ENCODE results near the gene SERPINB7.
"Not testable (repeated sequence)": the region's sequence is repeated elsewhere in the genome, so short reads cannot be mapped to it uniquely, and the experiment has no call there.

Gene SERPINB7

DNA sequence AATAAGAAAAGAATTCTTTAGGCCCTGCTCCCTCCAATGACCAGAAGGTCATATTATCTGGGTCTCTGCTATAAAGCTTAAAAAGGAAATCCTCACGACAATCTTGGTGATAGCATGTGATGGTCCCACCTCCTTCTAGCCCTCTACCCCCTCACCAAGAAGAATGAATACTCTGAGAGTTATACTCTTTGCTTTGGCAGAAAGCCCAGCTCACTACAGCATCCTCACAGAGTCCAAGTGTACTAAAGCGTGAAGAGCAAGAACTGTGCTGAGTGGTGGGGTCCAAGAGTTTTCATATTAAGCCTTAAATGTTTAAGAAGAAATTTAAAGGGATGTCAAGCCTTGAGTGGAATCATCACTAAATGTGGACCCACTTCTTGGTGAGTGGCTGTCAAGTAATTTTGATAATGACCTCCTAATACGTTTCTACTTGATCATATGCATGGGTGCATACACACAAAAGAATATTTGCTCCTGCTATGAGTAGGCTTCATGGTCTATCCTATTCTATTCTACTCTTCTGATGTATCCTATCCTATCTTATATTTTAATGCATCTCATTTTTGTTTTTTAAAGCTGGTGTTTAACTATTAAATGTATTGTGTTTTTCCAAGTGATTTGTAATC, 16.5 kb upstream of the SERPINB7 start:
- H3K36me3 ChIP-seq (ENCODE audit: control insufficient read depth, insufficient read depth, low read length) = no peaks in the 10 kb centered on the region
- no peak overlapping the region for H3K4me3 ChIP-seq (replicated peaks; ENCODE audit: low read depth, low read length)
- DNase-seq (ENCODE audit: extremely low read depth, insufficient read length) = no peak
- TF ChIP-seq CTCF (IDR thresholded peaks at IDR 0.05; ENCODE audit: insufficient read depth, low read length, poor library complexity, severe bottlenecking) = no peak
- no peaks in the 10 kb centered on the region; the same call in 1 of the 2 replicates for H3K27me3 ChIP-seq (replicated peaks; ENCODE audit: control insufficient read depth, insufficient read depth, low read length)

DNA sequence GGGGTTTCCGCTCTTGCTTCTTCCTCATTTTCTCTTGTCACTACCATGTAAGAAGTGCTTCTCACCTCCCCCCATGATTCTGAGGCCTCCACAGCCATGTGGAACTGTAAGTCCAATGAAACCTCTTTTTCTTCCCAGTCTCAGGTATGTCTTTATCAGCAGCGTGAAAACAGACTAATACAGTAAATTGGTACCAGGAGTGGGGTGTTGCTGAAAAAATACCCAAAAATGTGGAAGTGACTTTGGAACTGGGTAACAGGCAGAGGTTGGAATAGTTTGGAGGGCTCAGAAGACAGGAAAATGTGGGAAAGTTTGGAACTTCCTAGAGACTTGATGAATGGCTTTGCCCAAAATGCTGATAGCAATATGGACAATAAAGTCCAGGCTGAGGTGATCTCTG, 15.4 kb upstream of the SERPINB7 start:
- H3K36me3 ChIP-seq (ENCODE audit: control insufficient read depth, insufficient read depth, low read length); H3K27me3 ChIP-seq (replicated peaks; ENCODE audit: control insufficient read depth, insufficient read depth, low read length); DNase-seq (ENCODE audit: extremely low read depth, insufficient read length); H3K4me3 ChIP-seq (replicated peaks; ENCODE audit: low read depth, low read length): not testable (repeated sequence)

DNA sequence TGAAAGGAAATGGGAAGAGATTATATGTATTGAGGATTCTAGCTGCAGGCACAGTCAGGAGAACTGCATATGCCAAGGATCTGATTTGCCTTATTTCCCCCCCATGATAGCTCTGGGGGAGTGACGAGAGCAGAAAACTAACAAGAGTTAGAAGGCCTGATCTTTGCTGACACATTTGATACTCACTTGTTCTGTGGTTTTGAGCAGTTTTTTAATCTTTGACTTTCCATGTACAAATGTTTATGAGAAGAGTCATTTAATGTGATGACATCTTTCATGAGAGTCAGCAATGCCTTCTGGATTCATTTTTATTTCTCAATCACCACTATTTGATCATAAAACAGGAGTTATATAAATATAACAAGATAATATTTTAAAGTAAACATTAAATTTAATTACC, 12.7 kb upstream of the SERPINB7 start:
- Histone ChIP-seq H3K36me3 (ENCODE audit: control insufficient read depth, insufficient read depth, low read length) (no peaks in the 10 kb centered on the region), H3K27me3 (replicated peaks; ENCODE audit: control insufficient read depth, insufficient read depth, low read length) (no peaks in the 10 kb centered on the region), H3K4me3 (replicated peaks; ENCODE audit: low read depth, low read length) (no peak overlapping the region)
- DNase-seq (ENCODE audit: extremely low read depth, insufficient read length) = no peak
- no peak for TF ChIP-seq CTCF (IDR thresholded peaks at IDR 0.05; ENCODE audit: insufficient read depth, low read length, poor library complexity, severe bottlenecking)

DNA sequence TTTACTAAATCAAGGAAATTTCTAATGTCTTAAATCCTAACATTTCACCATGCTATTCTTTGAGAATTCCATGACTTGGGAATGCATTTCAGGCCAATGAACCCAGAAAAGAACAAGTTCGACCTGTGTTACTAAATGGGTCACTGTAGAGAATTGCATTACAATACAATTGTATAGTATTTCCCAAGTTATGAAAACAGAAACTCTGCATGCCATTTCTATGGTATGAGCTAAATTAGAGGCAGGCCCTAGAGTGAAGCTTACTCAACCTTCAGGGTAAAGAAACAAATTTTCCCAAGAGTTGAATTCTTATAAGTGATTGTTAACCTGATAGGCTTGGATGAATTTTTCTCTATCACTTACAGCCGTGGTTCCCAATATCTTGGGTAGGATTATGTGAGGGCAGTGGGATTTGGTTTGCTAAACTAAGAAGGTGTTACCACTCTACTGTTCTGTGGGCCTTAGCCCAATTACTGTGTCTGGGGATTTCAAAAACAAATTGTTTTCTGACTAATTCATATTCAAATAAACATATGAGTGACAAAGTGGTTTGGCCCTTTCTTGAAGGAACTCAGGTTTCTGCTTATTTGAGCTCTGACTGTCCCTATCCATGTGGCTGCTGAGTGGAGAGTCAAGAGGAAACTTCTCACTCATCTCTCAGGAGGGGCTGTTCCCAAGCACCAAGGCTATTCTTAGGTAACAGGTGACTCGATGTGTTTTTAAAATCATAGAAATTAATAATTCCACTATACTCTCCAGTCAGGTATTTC, 11.2 kb upstream of the SERPINB7 start:
- H3K27me3 ChIP-seq (replicated peaks; ENCODE audit: control insufficient read depth, insufficient read depth, low read length) = no peaks in the 10 kb centered on the region
- no peak for TF ChIP-seq CTCF (IDR thresholded peaks at IDR 0.05; ENCODE audit: insufficient read depth, low read length, poor library complexity, severe bottlenecking)
- no peak overlapping the region for H3K4me3 ChIP-seq (replicated peaks; ENCODE audit: low read depth, low read length)
- DNase-seq (ENCODE audit: extremely low read depth, insufficient read length) = no peak
- no peaks in the 10 kb centered on the region for H3K36me3 ChIP-seq (ENCODE audit: control insufficient read depth, insufficient read depth, low read length)

DNA sequence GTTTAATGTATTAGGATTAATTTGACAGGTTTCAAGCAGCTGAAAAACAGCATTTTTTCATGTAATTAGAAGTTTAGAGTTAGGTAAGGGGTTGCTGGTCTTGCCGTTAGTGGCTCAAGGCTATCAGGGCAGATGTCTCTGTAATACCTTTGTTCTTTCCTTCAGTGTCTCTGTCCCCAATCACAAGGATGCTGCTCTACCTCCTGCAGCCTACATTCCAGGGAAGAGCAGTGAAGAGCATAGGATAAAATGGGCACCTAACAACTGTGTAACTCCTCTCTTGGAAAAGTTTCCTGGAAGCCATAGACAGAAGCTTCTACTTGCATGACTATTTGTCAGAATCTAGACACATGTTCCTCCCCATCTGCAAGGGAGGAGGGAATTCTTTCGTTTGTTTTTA, 9.4 kb upstream of the SERPINB7 start:
- no peak for TF ChIP-seq CTCF (IDR thresholded peaks at IDR 0.05; ENCODE audit: insufficient read depth, low read length, poor library complexity, severe bottlenecking)
- no peak overlapping the region for H3K4me3 ChIP-seq (replicated peaks; ENCODE audit: low read depth, low read length)
- H3K27me3 ChIP-seq (replicated peaks; ENCODE audit: control insufficient read depth, insufficient read depth, low read length) = no peaks in the 10 kb centered on the region
- H3K36me3 ChIP-seq (ENCODE audit: control insufficient read depth, insufficient read depth, low read length) = no peaks in the 10 kb centered on the region
- DNase-seq (ENCODE audit: extremely low read depth, insufficient read length) = no peak

GRCh38 chr18:63773551-63773950, 1.7 kb upstream of the SERPINB7 start:
- Histone ChIP-seq H3K27me3 (replicated peaks; ENCODE audit: control insufficient read depth, insufficient read depth, low read length) (no peaks in the 10 kb centered on the region), H3K4me3 (replicated peaks; ENCODE audit: low read depth, low read length) (no peak overlapping the region), H3K36me3 (ENCODE audit: control insufficient read depth, insufficient read depth, low read length) (no peaks in the 10 kb centered on the region)
- TF ChIP-seq CTCF (IDR thresholded peaks at IDR 0.05; ENCODE audit: insufficient read depth, low read length, poor library complexity, severe bottlenecking) = no peak
- DNase-seq (ENCODE audit: extremely low read depth, insufficient read length) = no peak
